HepG2 (cell line): ENCODE measurements around the gene ARHGEF26. TPM values are rescaled to one million over a fixed set of nuclear protein-coding genes. Genes with fewer than 3 reads are reported as not detected.

Experiments
- EP300 ChIP-seq, 3 experiments: sonication (generic) in 1 of 3; formaldehyde crosslinking in 1 of 3; IDR thresholded peaks; 2 replicates each; pipeline versions ENCODE4 v1.5.1 to v1.6.1; 2011 to 2020; ENCODE audit warnings: low read depth in 2 of 3, low read length in 2 of 3, borderline replicate concordance in 1 of 3, improper control_type of control experiment in 1 of 3, mild to moderate bottlenecking in 1 of 3, missing genetic modification reagents in 1 of 3, moderate library complexity in 1 of 3
- HIVEP1 ChIP-seq: sonication (generic); formaldehyde crosslinking; IDR thresholded peaks from 2 replicates; pipeline ENCODE4 v1.4.0; 2020; ENCODE audit warnings: mild to moderate bottlenecking, missing genetic modification reagents
- NFKB2 ChIP-seq: sonication (generic); formaldehyde crosslinking; IDR thresholded peaks from 2 replicates; pipeline ENCODE4 v1.4.0; 2020; ENCODE audit warnings: missing genetic modification reagents, borderline replicate concordance
- PHF21A ChIP-seq: sonication (generic); formaldehyde crosslinking; IDR thresholded peaks from 2 replicates; pipeline ENCODE4 v1.5.0; 2020; ENCODE audit warnings: mild to moderate bottlenecking, missing genetic modification reagents
- YY1 ChIP-seq: IDR thresholded peaks from 2 replicates; pipeline ENCODE4 v1.6.1; 2011; ENCODE audit warnings: low read length, low read depth, moderate library complexity, mild to moderate bottlenecking; ENCODE audit not compliant: insufficient read depth, insufficient replicate concordance
- ZNF564 ChIP-seq: sonication (generic); formaldehyde crosslinking; IDR thresholded peaks from 2 replicates; pipeline ENCODE4 v1.8.1; 2023; ENCODE audit warnings: mild to moderate bottlenecking, missing genetic modification reagents
- ZNF687 ChIP-seq: sonication (generic); formaldehyde crosslinking; IDR thresholded peaks from 2 replicates; pipeline ENCODE4 v1.5.1; 2020; ENCODE audit warnings: mild to moderate bottlenecking, missing genetic modification reagents, moderate library complexity
- ZNF776 ChIP-seq: sonication (generic); formaldehyde crosslinking; IDR thresholded peaks from 2 replicates; pipeline ENCODE4 v1.4.0; 2020; ENCODE audit warnings: mild to moderate bottlenecking, missing genetic modification reagents
- polyA plus RNA-seq, 8 experiments: library from polyadenylated mRNA; depleted of rRNA in 3 of 8; stranded (reverse) in 7 of 8; unstranded in 1 of 8; fragments of >200 nt; fragmentation: Illumina TruSeq in 4 of 8; extraction: Trizol in 4 of 8; gene quantifications; 2 replicates each; pipeline versions ENCODE4 v1.2.1 to v1.2.3, GENCODE V29; 2011 to 2016; ENCODE audit warnings: low read depth in 4 of 8, missing spikeins in 1 of 8, mixed read lengths in 1 of 8; ENCODE audit not compliant: insufficient read depth in 1 of 8
- total RNA-seq, 5 experiments: library from RNA; depleted of rRNA; stranded (reverse); fragments of >200 nt; fragmentation: Illumina TruSeq; extraction: Trizol; gene quantifications; 2 replicates each; pipeline ENCODE4 v1.2.3, GENCODE V29; 2016; ENCODE audit warnings: low read depth in 1 of 5
- TF ChIP-seq, protein P1 (sequence below): sonication (generic); formaldehyde crosslinking; IDR thresholded peaks from 2 replicates; pipeline ENCODE4 v1.9.0; 2021; ENCODE audit warnings: mild to moderate bottlenecking, missing genetic modification reagents
- TF ChIP-seq, protein P2 (sequence below): sonication (generic); formaldehyde crosslinking; IDR thresholded peaks from 2 replicates; pipeline ENCODE4 v1.8.0; 2023; ENCODE audit warnings: mild to moderate bottlenecking, missing genetic modification reagents

ARHGEF26 gene
- total and polyA plus RNA-seq, 2 of the 13 experiments (the other 11 are each of a cell fraction or from before 2014, with no cell fraction given), result 0.74 to 6.1 TPM

DNA sequence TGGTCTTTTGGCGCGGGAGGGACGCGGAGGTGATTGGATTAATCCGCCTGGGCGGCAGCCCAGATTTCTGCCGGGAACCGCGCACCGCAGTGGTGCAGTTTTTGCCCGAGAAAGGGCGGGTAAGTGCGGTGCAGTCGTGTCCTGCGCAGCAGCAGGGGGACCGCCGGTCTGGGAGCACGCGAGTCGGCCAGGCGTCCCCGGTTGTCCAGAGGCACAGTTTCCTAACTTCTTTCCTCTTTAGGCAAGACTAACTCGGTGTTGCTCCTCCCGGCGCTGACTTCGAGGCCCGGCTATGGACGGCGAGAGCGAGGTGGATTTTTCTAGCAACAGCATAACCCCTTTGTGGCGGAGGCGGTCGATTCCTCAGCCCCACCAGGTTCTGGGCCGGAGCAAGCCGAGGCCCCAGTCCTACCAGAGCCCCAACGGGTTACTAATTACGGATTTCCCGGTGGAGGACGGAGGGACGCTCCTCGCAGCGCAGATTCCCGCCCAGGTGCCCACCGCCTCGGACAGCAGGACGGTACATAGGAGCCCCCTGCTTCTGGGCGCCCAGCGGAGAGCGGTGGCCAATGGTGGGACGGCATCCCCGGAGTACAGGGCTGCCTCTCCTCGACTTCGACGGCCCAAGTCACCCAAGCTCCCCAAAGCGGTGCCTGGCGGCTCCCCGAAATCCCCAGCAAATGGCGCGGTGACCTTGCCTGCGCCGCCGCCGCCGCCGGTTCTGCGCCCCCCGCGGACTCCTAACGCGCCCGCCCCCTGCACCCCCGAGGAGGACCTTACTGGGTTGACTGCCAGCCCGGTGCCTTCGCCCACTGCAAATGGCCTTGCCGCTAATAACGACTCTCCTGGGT is 736 bp downstream of the ARHGEF26 start (continued):
- TF ChIP-seq, protein P1, sequence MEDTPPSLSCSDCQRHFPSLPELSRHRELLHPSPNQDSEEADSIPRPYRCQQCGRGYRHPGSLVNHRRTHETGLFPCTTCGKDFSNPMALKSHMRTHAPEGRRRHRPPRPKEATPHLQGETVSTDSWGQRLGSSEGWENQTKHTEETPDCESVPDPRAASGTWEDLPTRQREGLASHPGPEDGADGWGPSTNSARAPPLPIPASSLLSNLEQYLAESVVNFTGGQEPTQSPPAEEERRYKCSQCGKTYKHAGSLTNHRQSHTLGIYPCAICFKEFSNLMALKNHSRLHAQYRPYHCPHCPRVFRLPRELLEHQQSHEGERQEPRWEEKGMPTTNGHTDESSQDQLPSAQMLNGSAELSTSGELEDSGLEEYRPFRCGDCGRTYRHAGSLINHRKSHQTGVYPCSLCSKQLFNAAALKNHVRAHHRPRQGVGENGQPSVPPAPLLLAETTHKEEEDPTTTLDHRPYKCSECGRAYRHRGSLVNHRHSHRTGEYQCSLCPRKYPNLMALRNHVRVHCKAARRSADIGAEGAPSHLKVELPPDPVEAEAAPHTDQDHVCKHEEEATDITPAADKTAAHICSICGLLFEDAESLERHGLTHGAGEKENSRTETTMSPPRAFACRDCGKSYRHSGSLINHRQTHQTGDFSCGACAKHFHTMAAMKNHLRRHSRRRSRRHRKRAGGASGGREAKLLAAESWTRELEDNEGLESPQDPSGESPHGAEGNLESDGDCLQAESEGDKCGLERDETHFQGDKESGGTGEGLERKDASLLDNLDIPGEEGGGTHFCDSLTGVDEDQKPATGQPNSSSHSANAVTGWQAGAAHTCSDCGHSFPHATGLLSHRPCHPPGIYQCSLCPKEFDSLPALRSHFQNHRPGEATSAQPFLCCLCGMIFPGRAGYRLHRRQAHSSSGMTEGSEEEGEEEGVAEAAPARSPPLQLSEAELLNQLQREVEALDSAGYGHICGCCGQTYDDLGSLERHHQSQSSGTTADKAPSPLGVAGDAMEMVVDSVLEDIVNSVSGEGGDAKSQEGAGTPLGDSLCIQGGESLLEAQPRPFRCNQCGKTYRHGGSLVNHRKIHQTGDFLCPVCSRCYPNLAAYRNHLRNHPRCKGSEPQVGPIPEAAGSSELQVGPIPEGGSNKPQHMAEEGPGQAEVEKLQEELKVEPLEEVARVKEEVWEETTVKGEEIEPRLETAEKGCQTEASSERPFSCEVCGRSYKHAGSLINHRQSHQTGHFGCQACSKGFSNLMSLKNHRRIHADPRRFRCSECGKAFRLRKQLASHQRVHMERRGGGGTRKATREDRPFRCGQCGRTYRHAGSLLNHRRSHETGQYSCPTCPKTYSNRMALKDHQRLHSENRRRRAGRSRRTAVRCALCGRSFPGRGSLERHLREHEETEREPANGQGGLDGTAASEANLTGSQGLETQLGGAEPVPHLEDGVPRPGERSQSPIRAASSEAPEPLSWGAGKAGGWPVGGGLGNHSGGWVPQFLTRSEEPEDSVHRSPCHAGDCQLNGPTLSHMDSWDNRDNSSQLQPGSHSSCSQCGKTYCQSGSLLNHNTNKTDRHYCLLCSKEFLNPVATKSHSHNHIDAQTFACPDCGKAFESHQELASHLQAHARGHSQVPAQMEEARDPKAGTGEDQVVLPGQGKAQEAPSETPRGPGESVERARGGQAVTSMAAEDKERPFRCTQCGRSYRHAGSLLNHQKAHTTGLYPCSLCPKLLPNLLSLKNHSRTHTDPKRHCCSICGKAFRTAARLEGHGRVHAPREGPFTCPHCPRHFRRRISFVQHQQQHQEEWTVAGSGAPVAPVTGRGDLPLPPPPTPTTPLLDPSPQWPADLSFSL (CRISPR knock-in tag), result no peak
- no peak for TF ChIP-seq EP300 (IDR thresholded peaks at IDR 0.05; ENCODE audit: low read depth in 2 of 2, low read length in 2 of 2)
- no peak for TF ChIP-seq EP300 (CRISPR knock-in tag; IDR thresholded peaks at IDR 0.05; ENCODE audit: borderline replicate concordance)
- peak; percentile 90 for TF ChIP-seq ZNF687
- peak; percentile 33; the same call in 1 of the 2 replicates for TF ChIP-seq HIVEP1 (CRISPR knock-in tag)
- no peak for TF ChIP-seq YY1
- TF ChIP-seq NFKB2 (CRISPR knock-in tag), result no peak
- TF ChIP-seq ZNF776 (CRISPR knock-in tag), result 0 out of 2 replicates have a peak, but pooled peaks have one; percentile 20
- peak; percentile 65; the same call in 1 of the 2 replicates for TF ChIP-seq ZNF564 (CRISPR knock-in tag)
- peak; percentile 28; the same call in 1 of the 2 replicates for TF ChIP-seq PHF21A (CRISPR knock-in tag)
- TF ChIP-seq, protein P2, sequence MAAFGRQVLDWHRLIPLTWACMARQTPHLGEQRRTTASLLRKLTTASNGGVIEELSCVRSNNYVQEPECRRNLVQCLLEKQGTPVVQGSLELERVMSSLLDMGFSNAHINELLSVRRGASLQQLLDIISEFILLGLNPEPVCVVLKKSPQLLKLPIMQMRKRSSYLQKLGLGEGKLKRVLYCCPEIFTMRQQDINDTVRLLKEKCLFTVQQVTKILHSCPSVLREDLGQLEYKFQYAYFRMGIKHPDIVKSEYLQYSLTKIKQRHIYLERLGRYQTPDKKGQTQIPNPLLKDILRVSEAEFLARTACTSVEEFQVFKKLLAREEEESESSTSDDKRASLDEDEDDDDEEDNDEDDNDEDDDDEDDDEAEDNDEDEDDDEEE (CRISPR knock-in tag), result 0 out of 2 replicates have a peak, but pooled peaks have one; percentile 54
